Natural killer cell treated with Interleukin-12 subunit alpha and Interleukin-12 subunit beta and Interleukin-15 and Interleukin-18, amount 100 ng/mL, for 72 hours (primary cell): ENCODE measurements around the gene DDX39A. TPM values are rescaled to one million over a fixed set of nuclear protein-coding genes. Genes with fewer than 3 reads are reported as not detected.

Source experiments
- ATAC-seq, 2 donors: fragments of 150-1000 bp; cut with Tn5 transposase in 1 of 2; sonication (Bioruptor Pico), chemical (Tn5 transposase) in 1 of 2; 2 replicates each; pipeline ENCODE4 v1.10.0; 2021
- DNase-seq: peaks from one replicate; pipeline ENCODE4 v3.0.0; 2022; ENCODE audit warnings: low spot score
- H3K27ac Mint-ChIP-seq, 2 donors: 1 replicate in 1 of 2; 2 replicates in 1 of 2; pipeline ENCODE4 v1.8.0; 2022; ENCODE audit warnings: mixed read lengths in 2 of 2, mild to moderate bottlenecking in 1 of 2, moderate library complexity in 1 of 2
- H3K27me3 Mint-ChIP-seq, 2 donors: 1 replicate in 1 of 2; 2 replicates in 1 of 2; pipeline ENCODE4 v1.8.0; 2022; ENCODE audit warnings: mixed read lengths in 2 of 2
- H3K36me3 Mint-ChIP-seq: one replicate; pipeline ENCODE4 v1.8.0; 2022; ENCODE audit warnings: mixed read lengths
- H3K4me1 Mint-ChIP-seq, 2 donors: 1 replicate in 1 of 2; 2 replicates in 1 of 2; pipeline ENCODE4 v1.8.0; 2022; ENCODE audit warnings: low read depth in 2 of 2, mixed read lengths in 2 of 2, mild to moderate bottlenecking in 1 of 2
- H3K4me3 Mint-ChIP-seq: one replicate; pipeline ENCODE4 v1.8.0; 2022; ENCODE audit warnings: mixed read lengths
- H3K9me3 Mint-ChIP-seq: 2 replicates; pipeline ENCODE4 v1.8.0; 2022; ENCODE audit warnings: mixed read lengths
- total RNA-seq, 2 donors: library from RNA; stranded (reverse); gene quantifications; one replicate each; pipeline ENCODE4 v1.2.3, GENCODE V29; 2022

Gene DDX39A
- total RNA-seq, 2 donors from 2014 or later: 225 to 449 TPM

GRCh38 chr19:14442891-14443631, 23.9 kb upstream of the DDX39A start:
- peak overlapping the region in 1 of 2 donors; percentile 37 for H3K27ac Mint-ChIP-seq
- DNase-seq: no peak
- H3K9me3 Mint-ChIP-seq: no peaks in the 10 kb centered on the region
- peaks cover 12% of the 10 kb centered on the region for H3K36me3 Mint-ChIP-seq
- no peak overlapping the region for H3K4me3 Mint-ChIP-seq
- peaks cover 28 to 32% of the 10 kb centered on the region in 2 donors for H3K4me1 Mint-ChIP-seq
- ATAC-seq: no peak
- H3K27me3 Mint-ChIP-seq: no peaks in the 10 kb centered on the region

- Mint-ChIP-seq H3K36me3 (peaks cover 7% of the 10 kb centered on the region), H3K4me1 (peaks cover 28 to 29% of the 10 kb centered on the region in 2 donors), H3K27ac (peak overlapping the region; percentile 97 to 100), H3K9me3 (no peaks in the 10 kb centered on the region), H3K27me3 (no peaks in the 10 kb centered on the region), H3K4me3 (peak overlapping the region; percentile 98)
- no peak for ATAC-seq
- DNase-seq: no peak
Observed at GRCh38 chr19:14441041-14441938, 22.1 kb upstream of the DDX39A start.

GRCh38 chr19:14440049-14440448, 20.9 kb upstream of the DDX39A start:
- H3K9me3 Mint-ChIP-seq: no peaks in the 10 kb centered on the region
- ATAC-seq: peak; percentile 93 to 94
- H3K27ac Mint-ChIP-seq: peak overlapping the region; percentile 97 to 100
- DNase-seq: peak; percentile 91
- no peaks in the 10 kb centered on the region for H3K27me3 Mint-ChIP-seq
- H3K4me1 Mint-ChIP-seq: peaks cover 32% of the 10 kb centered on the region in 2 donors
- H3K36me3 Mint-ChIP-seq: peaks cover 7% of the 10 kb centered on the region
- peak overlapping the region; percentile 98 for H3K4me3 Mint-ChIP-seq

GRCh38 chr19:14439014-14439413, 19.9 kb upstream of the DDX39A start:
- no peaks in the 10 kb centered on the region for H3K27me3 Mint-ChIP-seq
- no peaks in the 10 kb centered on the region for H3K9me3 Mint-ChIP-seq
- DNase-seq (no peak), ATAC-seq (no peak)
- no peaks in the 10 kb centered on the region for H3K36me3 Mint-ChIP-seq
- peak overlapping the region; percentile 98 for H3K4me3 Mint-ChIP-seq
- H3K4me1 Mint-ChIP-seq: peaks cover 36 to 38% of the 10 kb centered on the region in 2 donors
- peak overlapping the region; percentile 97 to 100 for H3K27ac Mint-ChIP-seq

- Mint-ChIP-seq H3K9me3 (no peaks in the 10 kb centered on the region), H3K27me3 (no peaks in the 10 kb centered on the region), H3K36me3 (no peaks in the 10 kb centered on the region), H3K27ac (peak overlapping the region; percentile 97 to 100), H3K4me1 (peaks cover 36 to 41% of the 10 kb centered on the region in 2 donors), H3K4me3 (peak overlapping the region; percentile 63)
- ATAC-seq: no peak
- DNase-seq: no peak
Observed at GRCh38 chr19:14437578-14438140, 18.5 kb upstream of the DDX39A start.

GRCh38 chr19:14435320-14436050, 16.3 kb upstream of the DDX39A start:
- H3K27me3 Mint-ChIP-seq: no peaks in the 10 kb centered on the region

DNA sequence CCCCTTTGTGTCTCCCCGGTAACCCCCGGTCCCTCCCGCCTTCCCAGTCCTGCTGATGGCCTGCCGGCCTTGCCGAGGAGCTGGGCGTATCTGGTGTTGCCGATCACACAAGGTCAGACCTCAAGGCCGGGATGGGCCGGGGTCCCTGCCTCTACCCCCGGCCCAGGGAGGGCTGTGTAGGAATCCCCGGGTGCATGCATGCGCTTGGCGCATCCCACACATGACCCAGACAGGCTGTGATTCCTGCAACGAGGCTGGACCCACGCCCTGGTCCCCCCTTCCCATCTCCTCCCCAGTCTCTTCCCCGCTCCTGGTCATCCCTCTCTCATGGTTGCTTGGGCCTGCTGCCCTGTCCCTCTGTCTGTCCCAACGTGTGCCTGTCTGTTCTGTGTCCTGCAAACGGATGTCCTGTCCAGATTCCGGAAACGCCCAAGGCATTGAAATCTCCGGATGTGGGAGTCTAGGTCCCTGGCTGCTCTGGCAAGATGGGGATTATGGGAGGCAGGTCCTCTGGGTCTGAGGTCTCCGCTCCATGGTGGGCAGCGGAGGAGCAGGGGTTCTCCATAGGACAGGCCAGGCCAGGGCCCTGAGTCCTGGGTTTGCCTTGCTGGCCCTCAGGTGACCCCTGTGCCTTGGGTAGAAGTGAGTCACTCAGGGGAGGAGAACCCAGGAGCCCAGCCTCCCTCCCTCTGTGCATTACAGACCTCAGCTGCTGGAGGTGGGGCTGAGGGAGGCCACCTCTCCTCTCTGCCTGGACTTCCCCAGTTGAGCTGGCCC, 15.6 kb upstream of the DDX39A start:
- Mint-ChIP-seq H3K4me1 (peaks cover 31 to 36% of the 10 kb centered on the region in 2 donors), H3K4me3 (peak overlapping the region; percentile 85), H3K27me3 (no peaks in the 10 kb centered on the region), H3K27ac (peak overlapping the region; percentile 82 to 83), H3K36me3 (no peaks in the 10 kb centered on the region), H3K9me3 (no peaks in the 10 kb centered on the region)
- DNase-seq (no peak), ATAC-seq (peak; percentile 70 to 78)

More at GRCh38 chr19:14435320-14436050, 16.3 kb upstream of the DDX39A start:
- Mint-ChIP-seq H3K36me3 (no peaks in the 10 kb centered on the region), H3K4me1 (peaks cover 38 to 43% of the 10 kb centered on the region in 2 donors), H3K4me3 (peak overlapping the region; percentile 85), H3K9me3 (no peaks in the 10 kb centered on the region), H3K27ac (peak overlapping the region; percentile 83 to 100)
- ATAC-seq (no peak), DNase-seq (no peak)

DNA sequence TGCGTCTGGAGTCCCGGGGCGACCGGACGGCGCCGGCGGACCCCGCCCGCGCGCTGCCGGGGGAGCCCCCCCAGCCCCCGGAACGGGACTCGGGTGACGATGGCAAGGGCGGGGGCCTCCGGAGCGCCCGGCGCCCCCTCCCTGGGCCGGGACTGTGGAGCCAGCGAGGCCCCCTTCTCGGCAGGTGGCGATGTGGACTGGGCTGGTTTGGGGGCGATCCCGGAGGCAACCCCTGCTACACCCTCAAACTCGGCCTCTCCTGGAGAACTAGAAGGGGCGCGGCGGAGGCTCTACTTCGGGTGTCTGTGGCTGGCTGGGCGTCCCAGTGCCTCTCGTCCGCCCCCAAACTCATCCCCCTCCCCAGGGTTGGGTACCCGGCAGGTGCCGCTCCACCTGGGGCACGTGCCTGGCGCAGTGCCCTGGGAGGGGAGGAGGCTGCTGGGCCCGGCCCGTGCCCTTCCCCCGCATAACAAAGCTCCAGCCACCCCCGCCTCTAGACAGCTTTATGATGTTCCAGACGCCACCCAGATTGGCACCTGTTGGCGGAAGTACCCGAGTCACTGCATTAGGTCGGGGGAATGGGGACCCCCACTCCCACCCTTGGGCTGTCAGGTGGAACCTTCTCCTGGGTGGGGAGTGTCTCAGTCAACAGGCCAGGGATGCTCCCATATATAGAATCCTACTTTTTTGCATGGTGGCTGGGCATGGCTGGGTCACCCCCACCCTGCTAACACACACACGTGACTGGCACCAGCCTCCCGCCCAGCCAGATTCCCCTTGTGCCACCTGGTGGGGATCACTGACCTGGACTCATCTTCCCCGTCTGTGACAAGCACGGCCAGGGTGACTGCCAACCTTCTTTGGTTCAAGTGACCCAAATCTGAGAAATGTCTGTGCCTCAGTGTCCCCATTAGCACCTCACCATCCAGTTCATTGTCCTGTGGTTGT, 14.7 kb upstream of the DDX39A start:
- DNase-seq (no peak), ATAC-seq (peak; percentile 3 to 31)
- Mint-ChIP-seq H3K9me3 (no peaks in the 10 kb centered on the region), H3K27ac (peak overlapping the region; percentile 82 to 83), H3K4me3 (peak overlapping the region; percentile 85), H3K4me1 (peaks cover 24 to 30% of the 10 kb centered on the region in 2 donors), H3K36me3 (no peaks in the 10 kb centered on the region), H3K27me3 (no peaks in the 10 kb centered on the region)

DNA sequence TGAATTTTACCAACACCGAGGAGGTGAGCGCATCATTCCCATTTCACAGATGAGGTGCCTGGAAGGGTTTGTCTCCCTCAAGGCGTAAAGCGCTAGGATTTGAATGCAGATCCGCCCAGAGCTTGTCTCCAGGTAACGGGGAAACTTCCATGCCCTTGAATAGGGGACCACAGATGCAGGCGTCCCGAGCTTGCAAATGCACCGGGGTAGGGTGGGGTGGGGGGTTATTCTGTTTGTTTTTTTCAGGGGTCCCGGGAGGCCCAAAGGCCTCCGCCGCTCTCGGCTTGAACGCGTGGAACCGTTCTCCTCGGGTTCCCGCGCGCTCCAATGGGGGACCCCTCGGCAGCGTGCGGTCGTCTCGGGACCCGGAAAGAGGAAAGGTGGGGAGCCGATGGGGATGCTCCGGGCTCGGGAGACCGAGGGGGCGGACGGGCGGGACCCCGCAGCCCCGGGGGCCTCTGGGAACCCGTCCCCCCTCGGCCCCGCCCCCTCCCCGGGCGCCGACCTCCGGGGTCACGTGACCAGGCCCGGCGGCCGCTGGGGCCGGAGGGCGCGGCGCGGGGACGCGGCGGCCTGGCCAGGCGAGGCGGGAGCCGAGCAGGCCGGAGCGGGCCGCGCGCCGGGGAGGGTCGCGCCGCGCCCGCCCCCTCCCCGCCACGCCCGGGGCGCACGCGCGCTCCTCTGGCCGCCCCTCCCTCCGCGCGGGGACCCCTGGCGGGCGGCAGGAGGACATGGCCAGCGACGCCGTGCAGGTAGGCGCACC, 13.8 kb upstream of the DDX39A start, which contains the start of gene PKN1:
PKN1 (plus strand) TSS at position 516 of the 763 bp plus-strand sequence; CDS start at position 732, 216 bp downstream.
- peak; percentile 70 to 78 for ATAC-seq
- Mint-ChIP-seq H3K4me1 (peaks cover 22 to 29% of the 10 kb centered on the region in 2 donors), H3K27me3 (no peaks in the 10 kb centered on the region), H3K4me3 (peak within 1 kb of the TSS; percentile 85), H3K9me3 (no peaks in the 10 kb centered on the region), H3K36me3 (no peaks in the 10 kb centered on the region), H3K27ac (peak within 1 kb of the TSS; percentile 82 to 83)
- DNase-seq: peak; percentile 78

DNA sequence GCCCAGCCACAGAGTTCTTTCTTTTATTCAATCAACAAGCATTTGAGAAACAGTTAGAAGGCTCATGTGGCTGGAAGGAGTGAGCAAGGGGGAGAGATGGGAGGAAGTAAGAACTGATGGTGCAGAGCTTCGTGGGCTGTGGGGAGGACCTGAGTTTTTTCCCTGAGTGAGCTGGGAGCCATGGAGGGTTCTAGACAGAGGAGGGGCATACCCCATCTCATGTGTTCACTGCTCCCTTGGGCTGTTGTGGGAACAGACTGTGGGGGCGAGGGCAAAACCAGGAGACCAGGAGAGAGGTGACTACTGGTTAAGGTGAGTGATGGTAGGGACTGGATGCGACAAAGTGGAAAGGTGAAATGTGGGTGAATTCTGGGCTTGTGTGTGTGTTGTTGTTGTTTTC, 11.6 kb upstream of the DDX39A start:
- no peaks in the 10 kb centered on the region for H3K9me3 Mint-ChIP-seq
- H3K27me3 Mint-ChIP-seq: no peaks in the 10 kb centered on the region
- DNase-seq: no peak
- peaks cover 21 to 29% of the 10 kb centered on the region in 2 donors for H3K4me1 Mint-ChIP-seq
- no peak overlapping the region for H3K27ac Mint-ChIP-seq
- H3K4me3 Mint-ChIP-seq: peak overlapping the region; percentile 66
- no peak for ATAC-seq
- H3K36me3 Mint-ChIP-seq: no peaks in the 10 kb centered on the region

GRCh38 chr19:14428882-14429416, 9.8 kb upstream of the DDX39A start:
- DNase-seq (no peak), ATAC-seq (no peak)
- no peaks in the 10 kb centered on the region for H3K27me3 Mint-ChIP-seq
- H3K9me3 Mint-ChIP-seq: no peaks in the 10 kb centered on the region
- peaks cover 8 to 16% of the 10 kb centered on the region in 2 donors for H3K4me1 Mint-ChIP-seq
- H3K4me3 Mint-ChIP-seq: no peak overlapping the region
- no peaks in the 10 kb centered on the region for H3K36me3 Mint-ChIP-seq
- H3K27ac Mint-ChIP-seq: no peak overlapping the region
